GM12878 (cell line): ENCODE data around the gene MRTFA. TPM values are rescaled to one million over a fixed set of nuclear protein-coding genes. Genes with fewer than 3 reads are reported as not detected.
A peak's percentile ranks its signal among the peaks of the same experiment; 100 is the strongest.

Experiments
- ATAC-seq: fragments of 200-7000 bp; cut with Tn5 transposase; 3 replicates; pipeline ENCODE4 v1.9.1; 2020; ENCODE audit warnings: mild to moderate bottlenecking, moderate library complexity
- BruUV-seq: library from RNA; stranded (reverse); fragments of 400-500 nt; replicated peaks from 2 replicates; lab custom pipeline; 2021; lab: Mats Ljungman, UMichigan
- CTCF ChIA-PET: fragments of 300-600 bp; sonication (Branson Sonifier 250); formaldehyde crosslinking; extraction: SDS; loops from one replicate; lab custom pipeline; 2021; ENCODE audit warnings: inconsistent platforms; lab: Yijun Ruan, JAX
- POLR2A ChIA-PET: fragments of 350-600 bp; formaldehyde crosslinking; extraction: SDS; loops from one replicate; lab custom pipeline; 2021; ENCODE audit warnings: inconsistent platforms; lab: Charles Lee
- RAD21 ChIA-PET: fragments of 300-600 bp; sonication (Branson Sonifier 250); formaldehyde crosslinking; loops from one replicate; lab custom pipeline; 2023; ENCODE audit warnings: antibody characterized with exemption; ENCODE audit not compliant: unreplicated experiment; lab: Charles Lee
- SMC1A ChIA-PET: fragments of 300-600 bp; sonication (Branson Sonifier 250); formaldehyde crosslinking; loops from one replicate; lab custom pipeline; 2023; ENCODE audit not compliant: unreplicated experiment, uncharacterized antibody; lab: Charles Lee
- DNase-seq: peaks from one replicate; pipeline ENCODE4 v3.0.0-alpha.2; 2011; ENCODE audit warnings: low read depth, low spot score
- FAIRE-seq: peaks from 3 replicates; lab custom pipeline; 2011; peaks lifted over from hg19 to GRCh38; lab: Jason Lieb, UNC
- H2AFZ ChIP-seq: 2 replicates; pipeline ENCODE4 v1.6.0; 2011; ENCODE audit warnings: low read depth, low read length, control low read depth; ENCODE audit not compliant: control insufficient read depth
- H3K27ac ChIP-seq: 2 replicates; pipeline ENCODE4 v1.5.1; 2011; ENCODE audit warnings: control low read depth; ENCODE audit not compliant: control insufficient read depth, insufficient read depth
- H3K27me3 ChIP-seq, 2 experiments: replicated peaks in 1 of 2; 2 replicates each; pipeline versions ENCODE4 v1.6.0 to v1.6.1; 2011; ENCODE audit warnings: low read length in 1 of 2; ENCODE audit not compliant: control insufficient read depth in 2 of 2, insufficient read depth in 2 of 2
- H3K36me3 ChIP-seq, 2 experiments: 2 replicates each; pipeline ENCODE4 v1.5.1; 2011; ENCODE audit warnings: low read length in 1 of 2; ENCODE audit not compliant: control insufficient read depth in 2 of 2, insufficient read depth in 2 of 2
- H3K4me1 ChIP-seq: 2 replicates; pipeline ENCODE4 v1.6.1; 2011; ENCODE audit warnings: mild to moderate bottlenecking, low read length, moderate library complexity, mixed read lengths; ENCODE audit not compliant: control insufficient read depth, insufficient read depth
- H3K4me2 ChIP-seq: 2 replicates; pipeline ENCODE4 v1.6.0; 2011; ENCODE audit warnings: control low read depth; ENCODE audit not compliant: control insufficient read depth, insufficient read depth
- H3K4me3 ChIP-seq: fragments of 200-600 bp; sonication (generic); 2 replicates; pipeline ENCODE4 v1.5.1; 2016
- H3K79me2 ChIP-seq: 2 replicates; pipeline ENCODE4 v1.6.0; 2011; ENCODE audit warnings: low read length; ENCODE audit not compliant: control insufficient read depth, insufficient read depth
- H3K9ac ChIP-seq: 2 replicates; pipeline ENCODE4 v1.8.0; 2011; ENCODE audit warnings: low read length, control low read depth, mixed read lengths; ENCODE audit not compliant: control insufficient read depth, insufficient read depth
- H3K9me3 ChIP-seq: replicated peaks from 3 replicates; pipeline ENCODE4 v1.5.1; 2011; ENCODE audit warnings: mild to moderate bottlenecking, low read length; ENCODE audit not compliant: control insufficient read depth, insufficient read depth
- H4K20me1 ChIP-seq: 2 replicates; pipeline ENCODE4 v1.6.0; 2011; ENCODE audit not compliant: control insufficient read depth, insufficient read depth
- MEF2A ChIP-seq: IDR thresholded peaks from 2 replicates; pipeline ENCODE4 v1.6.1; 2011; ENCODE audit warnings: low read depth, mild to moderate bottlenecking, low read length, moderate library complexity; ENCODE audit not compliant: insufficient read depth
- RUNX3 ChIP-seq: IDR thresholded peaks from 2 replicates; pipeline ENCODE4 v1.6.1; 2012; ENCODE audit warnings: low read length, inconsistent platforms
- SIX5 ChIP-seq: IDR thresholded peaks from 2 replicates; pipeline ENCODE4 v1.6.1; 2011; ENCODE audit warnings: mild to moderate bottlenecking, low read depth, low read length, moderate library complexity; ENCODE audit not compliant: severe bottlenecking
- SRF ChIP-seq, 2 experiments: IDR thresholded peaks; 2 replicates each; pipeline ENCODE4 v1.6.1; 2011; ENCODE audit warnings: low read depth in 2 of 2, low read length in 2 of 2, mild to moderate bottlenecking in 1 of 2, moderate library complexity in 1 of 2
- WGBS: methylation state at CpG from one replicate; pipeline ENCODE4 v1.1.6; 2016; ENCODE audit warnings: low lambda C conversion rate; ENCODE audit not compliant: insufficient replicate concordance, insufficient coverage; ENCODE audit errors: missing lambda C conversion rate; 5-methylcytosine and 5-hydroxymethylcytosine counted together
- in situ Hi-C: fragments of 300-500 bp; cut with MboI; formaldehyde crosslinking; loops from 9 replicates; pipeline ENCODE4 v1.14.3; 2018; ENCODE audit warnings: mixed read lengths
- intact Hi-C: fragments of 100-400 bp; cut with micrococcal nuclease; formaldehyde crosslinking; loops from one replicate; pipeline ENCODE4 v1.14.2; 2022; ENCODE audit not compliant: unreplicated experiment
- polyA plus RNA-seq, 11 experiments: library from polyadenylated mRNA; depleted of rRNA in 4 of 11; unstranded in 6 of 11; stranded (reverse) in 5 of 11; fragments of >200 nt; fragmentation: Nextera tagmentation in 4 of 11; fragmentation: Illumina TruSeq in 1 of 11; extraction: Ambion mirVana in 4 of 11; extraction: Trizol in 1 of 11; gene quantifications; 1 replicate in 1 of 11; 2 replicates in 10 of 11; pipeline versions ENCODE4 v1.2.1 to v1.2.3, GENCODE V29; 2011 to 2016; ENCODE audit warnings: inconsistent platforms in 2 of 11, missing spikeins in 2 of 11, low read depth in 1 of 11
- total RNA-seq, 4 experiments: library from RNA; depleted of rRNA in 3 of 4; stranded (reverse); fragments of >200 nt in 3 of 4; fragmentation: Illumina TruSeq in 1 of 4; extraction: Trizol in 1 of 4; gene quantifications; 2 replicates each; pipeline versions ENCODE4 v1.2.1 to v1.2.3, GENCODE V29; 2013 to 2021
- TF ChIP-seq, protein P1 (sequence below): IDR thresholded peaks from 2 replicates; pipeline ENCODE4 v1.6.1; 2012; ENCODE audit warnings: low read depth, low read length, improper control_type of control experiment
- TF ChIP-seq, protein P2 (sequence below): fragments of 450-650 bp; IDR thresholded peaks from 2 replicates; pipeline ENCODE4 v1.6.1; 2017; ENCODE audit warnings: low read depth, mild to moderate bottlenecking, moderate library complexity
- TF ChIP-seq, protein P3 (sequence below): fragments of 450-650 bp; formaldehyde crosslinking; IDR thresholded peaks from 2 replicates; pipeline ENCODE4 v1.4.0; 2020; ENCODE audit warnings: mild to moderate bottlenecking, moderate library complexity

The MRTFA gene
- total and polyA plus RNA-seq, 10 of the 15 experiments (the other 5 are each of a cell fraction or from before 2014, with no cell fraction given) = 2.0 to 63.9 (median 17.9) TPM

DNA sequence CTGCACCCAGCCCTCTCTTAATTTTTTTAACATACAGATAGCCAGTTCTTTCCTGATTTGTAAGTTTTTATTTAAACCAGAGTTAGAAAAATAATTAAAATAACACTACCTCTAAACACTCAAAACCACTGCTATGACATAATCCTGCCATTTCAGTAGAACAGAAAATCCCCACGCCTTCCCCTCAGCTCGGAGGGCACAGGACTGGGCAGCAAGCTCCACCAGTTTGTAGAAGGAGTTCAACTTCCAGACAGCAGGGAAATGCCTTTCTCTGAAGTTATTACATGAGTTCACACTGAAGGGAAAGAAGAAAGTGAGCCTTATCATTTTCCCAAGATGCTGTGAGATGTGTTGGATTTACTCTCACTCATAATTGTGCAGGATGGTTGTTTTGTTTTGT, 114.4 kb downstream of the MRTFA start:
- no peak overlapping the region for H3K27ac ChIP-seq
- CTCF ChIA-PET = interaction anchor here (0.7 to 6.7 kb wide), 3 partner anchors 12 to 164 kb away, joined by 3 to 39 read pairs (median 4); no protein-coding TSS in a partner anchor
- FAIRE-seq (no peak), ATAC-seq (peak; percentile 19; the same call in 1 of the 3 replicates), DNase-seq (no peak)
- SMC1A ChIA-PET = interaction anchor here (0.6 to 12.0 kb wide), 6 partner anchors 9 to 377 kb away, joined by 3 to 99 read pairs (median 4); no protein-coding TSS in a partner anchor
- H3K79me2 ChIP-seq = peaks cover 57% of the 10 kb centered on the region
- RAD21 ChIA-PET = interaction anchor here (1.0 kb wide), 1 partner anchor 124 kb away, joined by 3 read pairs; no protein-coding TSS in a partner anchor
- POLR2A ChIA-PET = no interaction called here
- H3K4me2 ChIP-seq = no peak overlapping the region
- H3K4me1 ChIP-seq = peaks cover 21% of the 10 kb centered on the region
- in situ Hi-C loops = no loop called here
- H3K36me3 ChIP-seq = peaks cover 0 to 14% of the 10 kb centered on the region in 2 experiments
- no peaks in the 10 kb centered on the region for H4K20me1 ChIP-seq
- BruUV-seq = no TSS peak
- no peak overlapping the region for H2AFZ ChIP-seq
- no peak overlapping the region for H3K4me3 ChIP-seq
- H3K9me3 ChIP-seq = no peaks in the 10 kb centered on the region; the same call in 1 of the 3 replicates
- intact Hi-C loops = no loop called here
- WGBS = 41% methylated on average over 2 of the region's 2 CpGs
- no peaks in the 10 kb centered on the region for H3K27me3 ChIP-seq
- H3K9ac ChIP-seq = no peak overlapping the region
- TF ChIP-seq RUNX3 = peak; percentile 22; the same call in 1 of the 2 replicates
- TF ChIP-seq SIX5 = no peak
- TF ChIP-seq, protein P1, sequence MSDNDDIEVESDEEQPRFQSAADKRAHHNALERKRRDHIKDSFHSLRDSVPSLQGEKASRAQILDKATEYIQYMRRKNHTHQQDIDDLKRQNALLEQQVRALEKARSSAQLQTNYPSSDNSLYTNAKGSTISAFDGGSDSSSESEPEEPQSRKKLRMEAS = no peak

DNA sequence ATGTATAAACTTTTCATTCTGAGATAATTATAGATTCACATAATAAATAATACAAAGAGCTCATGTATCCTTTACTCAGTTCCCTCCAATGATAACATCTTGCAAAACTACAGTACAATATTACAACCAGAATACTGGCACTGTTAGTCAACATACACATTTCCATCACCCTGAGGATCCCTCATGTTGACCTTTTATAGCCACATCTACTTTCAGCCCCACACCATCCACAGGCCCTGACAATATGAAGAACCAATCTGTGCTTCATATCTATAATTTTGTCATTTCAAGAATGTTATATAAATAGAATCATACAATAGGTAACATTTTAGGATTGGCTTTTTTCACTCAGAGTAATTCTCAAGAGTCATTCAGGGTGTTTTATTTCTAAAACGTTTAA, 115.5 kb downstream of the MRTFA start:
- H3K79me2 ChIP-seq = peaks cover 48% of the 10 kb centered on the region
- BruUV-seq = no TSS peak
- no peak overlapping the region; the same call in 1 of the 2 replicates for H3K4me2 ChIP-seq
- DNase-seq = no peak
- no peak overlapping the region for H3K9ac ChIP-seq
- peaks cover 0 to 14% of the 10 kb centered on the region in 2 experiments for H3K36me3 ChIP-seq
- no peaks in the 10 kb centered on the region for H4K20me1 ChIP-seq
- no peak overlapping the region for H3K27ac ChIP-seq
- ChIA-PET SMC1A (interaction anchor here (0.7 to 12.0 kb wide), 18 partner anchors 9 to 125 kb away, joined by 3 to 99 read pairs (median 4); no protein-coding TSS in a partner anchor), POLR2A (interaction anchor here (0.5 to 1.1 kb wide), 6 partner anchors 8 to 398 kb away, joined by 3 to 5 read pairs (median 3); no protein-coding TSS in a partner anchor)
- intact Hi-C loops = no loop called here
- no peaks in the 10 kb centered on the region; the same call in 1 of the 3 replicates for H3K9me3 ChIP-seq
- peak; percentile 42 for ATAC-seq
- TF ChIP-seq, protein P2, sequence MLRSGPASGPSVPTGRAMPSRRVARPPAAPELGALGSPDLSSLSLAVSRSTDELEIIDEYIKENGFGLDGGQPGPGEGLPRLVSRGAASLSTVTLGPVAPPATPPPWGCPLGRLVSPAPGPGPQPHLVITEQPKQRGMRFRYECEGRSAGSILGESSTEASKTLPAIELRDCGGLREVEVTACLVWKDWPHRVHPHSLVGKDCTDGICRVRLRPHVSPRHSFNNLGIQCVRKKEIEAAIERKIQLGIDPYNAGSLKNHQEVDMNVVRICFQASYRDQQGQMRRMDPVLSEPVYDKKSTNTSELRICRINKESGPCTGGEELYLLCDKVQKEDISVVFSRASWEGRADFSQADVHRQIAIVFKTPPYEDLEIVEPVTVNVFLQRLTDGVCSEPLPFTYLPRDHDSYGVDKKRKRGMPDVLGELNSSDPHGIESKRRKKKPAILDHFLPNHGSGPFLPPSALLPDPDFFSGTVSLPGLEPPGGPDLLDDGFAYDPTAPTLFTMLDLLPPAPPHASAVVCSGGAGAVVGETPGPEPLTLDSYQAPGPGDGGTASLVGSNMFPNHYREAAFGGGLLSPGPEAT = no peak
- TF ChIP-seq MEF2A = peak; percentile 66; the same call in 1 of the 2 replicates
- TF ChIP-seq, protein P3, sequence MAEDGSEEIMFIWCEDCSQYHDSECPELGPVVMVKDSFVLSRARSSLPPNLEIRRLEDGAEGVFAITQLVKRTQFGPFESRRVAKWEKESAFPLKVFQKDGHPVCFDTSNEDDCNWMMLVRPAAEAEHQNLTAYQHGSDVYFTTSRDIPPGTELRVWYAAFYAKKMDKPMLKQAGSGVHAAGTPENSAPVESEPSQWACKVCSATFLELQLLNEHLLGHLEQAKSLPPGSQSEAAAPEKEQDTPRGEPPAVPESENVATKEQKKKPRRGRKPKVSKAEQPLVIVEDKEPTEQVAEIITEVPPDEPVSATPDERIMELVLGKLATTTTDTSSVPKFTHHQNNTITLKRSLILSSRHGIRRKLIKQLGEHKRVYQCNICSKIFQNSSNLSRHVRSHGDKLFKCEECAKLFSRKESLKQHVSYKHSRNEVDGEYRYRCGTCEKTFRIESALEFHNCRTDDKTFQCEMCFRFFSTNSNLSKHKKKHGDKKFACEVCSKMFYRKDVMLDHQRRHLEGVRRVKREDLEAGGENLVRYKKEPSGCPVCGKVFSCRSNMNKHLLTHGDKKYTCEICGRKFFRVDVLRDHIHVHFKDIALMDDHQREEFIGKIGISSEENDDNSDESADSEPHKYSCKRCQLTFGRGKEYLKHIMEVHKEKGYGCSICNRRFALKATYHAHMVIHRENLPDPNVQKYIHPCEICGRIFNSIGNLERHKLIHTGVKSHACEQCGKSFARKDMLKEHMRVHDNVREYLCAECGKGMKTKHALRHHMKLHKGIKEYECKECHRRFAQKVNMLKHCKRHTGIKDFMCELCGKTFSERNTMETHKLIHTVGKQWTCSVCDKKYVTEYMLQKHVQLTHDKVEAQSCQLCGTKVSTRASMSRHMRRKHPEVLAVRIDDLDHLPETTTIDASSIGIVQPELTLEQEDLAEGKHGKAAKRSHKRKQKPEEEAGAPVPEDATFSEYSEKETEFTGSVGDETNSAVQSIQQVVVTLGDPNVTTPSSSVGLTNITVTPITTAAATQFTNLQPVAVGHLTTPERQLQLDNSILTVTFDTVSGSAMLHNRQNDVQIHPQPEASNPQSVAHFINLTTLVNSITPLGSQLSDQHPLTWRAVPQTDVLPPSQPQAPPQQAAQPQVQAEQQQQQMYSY = no peak
- peak in 1 of 2 experiments; percentile 78; a peak in 1 of 4 replicates for TF ChIP-seq SRF (IDR thresholded peaks at IDR 0.05; ENCODE audit: low read depth in 2 of 2, low read length in 2 of 2)
- TF ChIP-seq, all 136 proteins: peak for 2
- Histone ChIP-seq H3K4me3 (no peak overlapping the region), H2AFZ (no peak overlapping the region), H3K27me3 (no peaks in the 10 kb centered on the region), H3K4me1 (peaks cover 21% of the 10 kb centered on the region)
- in situ Hi-C loops = no loop called here
- RAD21 ChIA-PET = interaction anchor here (0.8 to 2.3 kb wide), 7 partner anchors 12 to 125 kb away, joined by 3 to 13 read pairs (median 4); partner anchors contain the start of gene MRTFA
- FAIRE-seq = no peak
- WGBS = 4% methylated on average over 1 of the region's 1 CpG
- CTCF ChIA-PET = interaction anchor here (0.7 to 6.7 kb wide), 6 partner anchors 11 to 344 kb away, joined by 3 to 39 read pairs (median 6); no protein-coding TSS in a partner anchor
